Hematopoietic multipotent progenitor cell treated with erythropoietin and hydrocortisone succinate and interleukin-3 and kit ligand, for 8 days (in vitro differentiated cells): Measurements from ENCODE around the gene AGBL5.

ENCODE experiments used
- DNase-seq: peaks from one replicate; pipeline ENCODE4 v3.0.0-alpha.2; 2015

Gene AGBL5

GRCh38 chr2:27050996-27051901 is at the start of gene AGBL5:
Gene AGBL5 (plus strand): TSS chr2:27051668. CDS start chr2:27052959, 1,291 bp downstream.
- DNase-seq, result peak; percentile 96

- no peak for DNase-seq
These were observed 49.5 kb upstream of the AGBL5 start for GRCh38 chr2:27001950-27002349.

GRCh38 chr2:27003007-27003406 is 48.5 kb upstream of the AGBL5 start:
- no peak for DNase-seq

GRCh38 chr2:27003857-27004256 is 47.6 kb upstream of the AGBL5 start:
- no peak for DNase-seq

GRCh38 chr2:27006602-27007415 is 44.7 kb upstream of the AGBL5 start:
- DNase-seq, result peak; percentile 53

GRCh38 chr2:27007416-27008374 is 43.8 kb upstream of the AGBL5 start:
- peak; percentile 83 for DNase-seq

- DNase-seq, result no peak
These were observed 42.8 kb upstream of the AGBL5 start for GRCh38 chr2:27008678-27009077.

- no peak for DNase-seq
These were observed 42.4 kb upstream of the AGBL5 start for GRCh38 chr2:27009083-27009482.

GRCh38 chr2:27009716-27010115 is 41.8 kb upstream of the AGBL5 start:
- DNase-seq, result no peak

GRCh38 chr2:27010139-27010538 is 41.3 kb upstream of the AGBL5 start:
- peak; percentile 32 for DNase-seq

- no peak for DNase-seq
These were observed 37.7 kb upstream of the AGBL5 start for GRCh38 chr2:27013738-27014137.

- DNase-seq, result no peak
These were observed 36.6 kb upstream of the AGBL5 start for GRCh38 chr2:27014771-27015433.

GRCh38 chr2:27016801-27017325 is 34.6 kb upstream of the AGBL5 start:
- peak; percentile 83 for DNase-seq

- DNase-seq, result no peak
These were observed 33.3 kb upstream of the AGBL5 start for GRCh38 chr2:27018142-27018541.

- no peak for DNase-seq
These were observed 32.0 kb upstream of the AGBL5 start for GRCh38 chr2:27019459-27019858.

GRCh38 chr2:27019931-27020855 is 31.3 kb upstream of the AGBL5 start:
- DNase-seq, result peak; percentile 88

GRCh38 chr2:27021253-27022049 is 30.0 kb upstream of the AGBL5 start:
- peak; percentile 20 for DNase-seq

- DNase-seq, result no peak
These were observed 27.7 kb upstream of the AGBL5 start for GRCh38 chr2:27023740-27024139.

- peak; percentile 41 for DNase-seq
These were observed 27.3 kb upstream of the AGBL5 start for GRCh38 chr2:27024188-27024587.

GRCh38 chr2:27024812-27025211 is 26.7 kb upstream of the AGBL5 start:
- no peak for DNase-seq
